H9 (cell line): ENCODE results near the gene DHRS4L2. TPM values are rescaled to one million over a fixed set of nuclear protein-coding genes. Genes with fewer than 3 reads are reported as not detected.

Experiments used
- DNase-seq: peaks from one replicate; pipeline ENCODE4 v3.0.0-alpha.2; 2017
- H2AFZ ChIP-seq: one replicate; pipeline ENCODE4 v1.6.1; 2013; ENCODE audit warnings: mild to moderate bottlenecking, low read length, control low read depth, moderate library complexity
- H2AK5ac ChIP-seq: 2 replicates; pipeline ENCODE4 v1.6.1; 2013; ENCODE audit warnings: low read length, control low read depth, mixed read lengths; ENCODE audit not compliant: insufficient read length
- H2BK120ac ChIP-seq: one replicate; pipeline ENCODE4 v1.6.1; 2013; ENCODE audit warnings: low read depth, mild to moderate bottlenecking, low read length, control low read depth, inconsistent platforms; ENCODE audit not compliant: poor library complexity, severe bottlenecking
- H2BK12ac ChIP-seq: 2 replicates; pipeline ENCODE4 v1.6.1; 2013; ENCODE audit warnings: low read length, control low read depth, mixed read lengths, low read depth; ENCODE audit not compliant: insufficient read length
- H2BK15ac ChIP-seq: 2 replicates; pipeline ENCODE4 v1.6.1; 2013; ENCODE audit warnings: low read depth, low read length, control low read depth
- H2BK20ac ChIP-seq: one replicate; pipeline ENCODE4 v1.6.1; 2013; ENCODE audit warnings: low read depth, mild to moderate bottlenecking, low read length, control low read depth, inconsistent platforms; ENCODE audit not compliant: poor library complexity, severe bottlenecking
- H2BK5ac ChIP-seq: 2 replicates; pipeline ENCODE4 v1.6.1; 2013; ENCODE audit warnings: low read length, control low read depth, mixed read lengths; ENCODE audit not compliant: insufficient read length
- H3K14ac ChIP-seq: 2 replicates; pipeline ENCODE4 v1.6.1; 2013; ENCODE audit warnings: low read length, control low read depth; ENCODE audit not compliant: insufficient read depth
- H3K18ac ChIP-seq: 2 replicates; pipeline ENCODE4 v1.6.1; 2013; ENCODE audit warnings: low read depth, mild to moderate bottlenecking, mixed read lengths, low read length, control low read depth; ENCODE audit not compliant: insufficient read length
- H3K23ac ChIP-seq: 2 replicates; pipeline ENCODE4 v1.6.1; 2013; ENCODE audit warnings: low read length, control low read depth, mixed read lengths, low read depth; ENCODE audit not compliant: insufficient read length
- H3K23me2 ChIP-seq: 2 replicates; pipeline ENCODE4 v1.6.1; 2013; ENCODE audit warnings: low read depth, mild to moderate bottlenecking, mixed read lengths, low read length, control low read depth; ENCODE audit not compliant: insufficient read length, poor library complexity, severe bottlenecking
- H3K27ac ChIP-seq: 2 replicates; pipeline ENCODE4 v1.5.1; 2013; ENCODE audit warnings: low read length, control low read depth, mixed read lengths, low read depth; ENCODE audit not compliant: insufficient read length
- H3K27me3 ChIP-seq: 2 replicates; pipeline ENCODE4 v1.6.1; 2013; ENCODE audit warnings: low read length, control low read depth, inconsistent platforms; ENCODE audit not compliant: insufficient read depth
- H3K4ac ChIP-seq: 2 replicates; pipeline ENCODE4 v1.6.1; 2013; ENCODE audit warnings: low read depth, mild to moderate bottlenecking, control low read depth, inconsistent platforms, low read length, moderate library complexity
- H3K4me1 ChIP-seq: 2 replicates; pipeline ENCODE4 v1.6.1; 2013; ENCODE audit warnings: low read length, control low read depth, inconsistent platforms; ENCODE audit not compliant: insufficient read depth
- H3K4me2 ChIP-seq: 2 replicates; pipeline ENCODE4 v1.6.1; 2013; ENCODE audit warnings: low read length, control low read depth, mixed read lengths; ENCODE audit not compliant: insufficient read length, insufficient read depth
- H3K56ac ChIP-seq: 2 replicates; pipeline ENCODE4 v1.6.1; 2013; ENCODE audit warnings: low read depth, mild to moderate bottlenecking, mixed read lengths, low read length, control low read depth; ENCODE audit not compliant: insufficient read length
- H3K79me1 ChIP-seq: 2 replicates; pipeline ENCODE4 v1.6.1; 2013; ENCODE audit warnings: low read depth, mild to moderate bottlenecking, moderate library complexity, low read length, control low read depth, inconsistent platforms; ENCODE audit not compliant: insufficient read depth, poor library complexity, severe bottlenecking
- H3K79me2 ChIP-seq: 2 replicates; pipeline ENCODE4 v1.6.1; 2013; ENCODE audit warnings: low read length, control low read depth, inconsistent platforms; ENCODE audit not compliant: insufficient read depth
- H3K9ac ChIP-seq: 2 replicates; pipeline ENCODE4 v1.6.1; 2013; ENCODE audit warnings: low read length, control low read depth, mixed read lengths; ENCODE audit not compliant: insufficient read length; ENCODE audit errors: extremely low read depth
- H3K9me3 ChIP-seq: one replicate; pipeline ENCODE4 v1.6.1; 2013; ENCODE audit warnings: low read depth, low read length, inconsistent platforms; ENCODE audit not compliant: control insufficient read depth
- H3T11ph ChIP-seq: one replicate; pipeline ENCODE4 v1.6.1; 2013; ENCODE audit warnings: mild to moderate bottlenecking, low read length, control low read depth, inconsistent platforms
- H4K20me1 ChIP-seq: one replicate; pipeline ENCODE4 v1.6.1; 2013; ENCODE audit not compliant: control insufficient read depth, insufficient read length, insufficient read depth
- H4K5ac ChIP-seq: 2 replicates; pipeline ENCODE4 v1.6.1; 2013; ENCODE audit warnings: low read depth, mild to moderate bottlenecking, mixed read lengths, low read length, control low read depth; ENCODE audit not compliant: insufficient read length
- H4K8ac ChIP-seq: replicated peaks from 2 replicates; pipeline ENCODE4 v1.6.1; 2013; ENCODE audit warnings: low read length, control low read depth, mixed read lengths, low read depth; ENCODE audit not compliant: insufficient read length
- H4K91ac ChIP-seq: 2 replicates; pipeline ENCODE4 v1.6.1; 2013; ENCODE audit warnings: low read depth, mild to moderate bottlenecking, moderate library complexity, mixed read lengths, low read length, control low read depth; ENCODE audit not compliant: insufficient read length
- H3K27ac Mint-ChIP-seq, 3 experiments: 2 replicates in 2 of 3; 3 replicates in 1 of 3; pipeline ENCODE4 v1.8.0; 2020 to 2021; ENCODE audit warnings: mixed read lengths in 3 of 3, mild to moderate bottlenecking in 1 of 3, moderate library complexity in 1 of 3
- H3K27me3 Mint-ChIP-seq: 2 replicates; pipeline ENCODE4 v1.8.0; 2021; ENCODE audit warnings: low read depth, mild to moderate bottlenecking, moderate library complexity, mixed read lengths
- H3K36me3 Mint-ChIP-seq, 3 experiments: 2 replicates in 2 of 3; 3 replicates in 1 of 3; pipeline ENCODE4 v1.8.0; 2020 to 2021; ENCODE audit warnings: low read depth in 3 of 3, mixed read lengths in 3 of 3; ENCODE audit not compliant: insufficient read depth in 1 of 3
- H3K4me1 Mint-ChIP-seq, 2 experiments: 2 replicates each; pipeline ENCODE4 v1.8.0; 2020; ENCODE audit warnings: mixed read lengths in 2 of 2
- H3K4me3 Mint-ChIP-seq, 2 experiments: 2 replicates in 1 of 2; 3 replicates in 1 of 2; pipeline ENCODE4 v1.8.0; 2020 to 2021; ENCODE audit warnings: mild to moderate bottlenecking in 2 of 2, mixed read lengths in 2 of 2, moderate library complexity in 1 of 2
- H3K9me3 Mint-ChIP-seq, 2 experiments: 2 replicates in 1 of 2; 3 replicates in 1 of 2; pipeline ENCODE4 v1.8.0; 2020; ENCODE audit warnings: mild to moderate bottlenecking in 2 of 2, mixed read lengths in 2 of 2, moderate library complexity in 1 of 2
- CTCF ChIP-seq: fragments of 200-600 bp; sonication (generic); conservative IDR thresholded peaks from 3 replicates; pipeline ENCODE4 v1.8.0; 2021; ENCODE audit warnings: antibody characterized with exemption, mild to moderate bottlenecking
- WGBS: extraction: QIAGEN DNeasy Blood & Tissue Kit; methylation state at CpG from one replicate; pipeline ENCODE4 v1.1.7; 2013; ENCODE audit warnings: missing lambda C conversion rate, low lambda C conversion rate, mixed read lengths; ENCODE audit not compliant: insufficient read length; ENCODE audit errors: extremely low coverage; 5-methylcytosine and 5-hydroxymethylcytosine counted together
- total RNA-seq: library from RNA; stranded (reverse); gene quantifications from 2 replicates; pipeline ENCODE4 v1.2.1, GENCODE V29; 2021

Gene DHRS4L2
- total RNA-seq, 1 experiment from 2014 or later: 10.2 TPM

DNA sequence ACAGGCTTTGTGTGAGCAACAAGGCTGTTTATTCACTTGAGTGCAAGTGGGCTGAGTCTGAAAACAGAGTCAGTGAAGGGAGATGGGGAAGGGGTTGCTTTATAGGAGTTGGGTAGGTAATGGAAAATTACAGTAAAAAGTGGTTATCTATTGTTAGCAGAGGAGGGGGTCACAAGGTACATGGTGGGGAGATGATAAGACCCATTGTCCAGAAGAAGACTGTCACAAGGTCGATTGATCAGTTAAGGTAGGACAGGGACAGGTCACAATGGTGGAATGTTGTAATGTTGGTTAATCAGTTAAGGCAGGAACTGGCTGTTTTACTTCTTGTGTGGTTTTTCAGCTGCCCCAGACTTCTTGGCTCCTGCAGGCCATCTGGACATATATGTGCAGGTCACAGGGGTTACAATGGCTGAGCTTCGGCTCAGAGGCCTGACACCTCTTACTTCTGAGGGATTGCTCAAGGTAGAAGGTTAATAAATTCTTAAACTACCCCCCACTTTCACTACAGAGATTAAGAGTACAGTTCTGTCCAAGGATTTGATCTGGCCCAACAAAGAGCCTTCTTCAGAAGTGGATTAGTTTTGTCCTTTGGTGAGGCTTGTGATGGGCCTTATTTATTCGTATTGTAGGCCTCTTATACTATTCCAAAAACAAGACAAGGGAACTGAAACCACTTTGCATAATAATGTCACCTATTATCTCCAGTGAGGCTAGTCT lies 49.0 kb upstream of the DHRS4L2 start:
- Mint-ChIP-seq H3K9me3 (no peaks in the 10 kb centered on the region; a peak in 2 of 5 replicates), H3K4me1 (no peaks in the 10 kb centered on the region), H3K27me3 (peaks cover 6% of the 10 kb centered on the region), H3K4me3 (no peak overlapping the region), H3K36me3 (peaks cover 3 to 13% (median 7%) of the 10 kb centered on the region in 3 experiments; a peak in 6 of 7 replicates), H3K27ac (no peak overlapping the region)
- H3T11ph ChIP-seq: no peak overlapping the region
- TF ChIP-seq CTCF: no peak
- no peak overlapping the region for H3K14ac ChIP-seq
- H3K4ac ChIP-seq: no peak overlapping the region
- no peak overlapping the region for H4K8ac ChIP-seq
- no peak overlapping the region for H2BK20ac ChIP-seq
- no peak overlapping the region for H3K56ac ChIP-seq
- H3K9me3 ChIP-seq: no peaks in the 10 kb centered on the region
- no peak overlapping the region for H2BK15ac ChIP-seq
- H2BK12ac ChIP-seq: no peak overlapping the region
- no peak overlapping the region for H2BK120ac ChIP-seq
- no peak overlapping the region for H3K27ac ChIP-seq
- DNase-seq: no peak
- no peak overlapping the region for H4K91ac ChIP-seq
- H2AFZ ChIP-seq: no peak overlapping the region
- H3K79me2 ChIP-seq: 0 out of 2 replicates have a peak, but pooled peaks cover 1% of the 10 kb centered on the region
- no peaks in the 10 kb centered on the region for H3K4me1 ChIP-seq
- no peak overlapping the region for H3K23ac ChIP-seq
- no peaks in the 10 kb centered on the region for H3K79me1 ChIP-seq
- no peak overlapping the region for H4K5ac ChIP-seq
- H2AK5ac ChIP-seq: no peak overlapping the region
- no peak overlapping the region for H3K9ac ChIP-seq
- no peak overlapping the region for H2BK5ac ChIP-seq
- no peaks in the 10 kb centered on the region for H3K23me2 ChIP-seq
- H4K20me1 ChIP-seq: no peaks in the 10 kb centered on the region
- no peak overlapping the region for H3K4me2 ChIP-seq
- no peak overlapping the region for H3K18ac ChIP-seq
- no peaks in the 10 kb centered on the region for H3K27me3 ChIP-seq
- no CpG with 5 or more reads among the region's 3 CpGs for WGBS
